Nephron (organoid): ENCODE measurements around the gene MRAP2.

Source experiments
- H3K27ac Mint-ChIP-seq, 3 experiments: 2 replicates each; pipeline ENCODE4 v1.8.0; 2020; ENCODE audit warnings: mixed read lengths in 3 of 3, mild to moderate bottlenecking in 2 of 3, moderate library complexity in 1 of 3
- H3K27me3 Mint-ChIP-seq: 2 replicates; pipeline ENCODE4 v1.8.0; 2021; ENCODE audit warnings: low read depth, mild to moderate bottlenecking, moderate library complexity, mixed read lengths
- H3K36me3 Mint-ChIP-seq: 2 replicates; pipeline ENCODE4 v1.8.0; 2020; ENCODE audit warnings: low read depth, mixed read lengths
- H3K4me1 Mint-ChIP-seq: 2 replicates; pipeline ENCODE4 v1.8.0; 2020; ENCODE audit warnings: mixed read lengths
- H3K4me3 Mint-ChIP-seq, 3 experiments: 2 replicates each; pipeline ENCODE4 v1.8.0; 2020; ENCODE audit warnings: mild to moderate bottlenecking in 3 of 3, mixed read lengths in 3 of 3, moderate library complexity in 2 of 3
- H3K9me3 Mint-ChIP-seq: 2 replicates; pipeline ENCODE4 v1.8.0; 2020; ENCODE audit warnings: mixed read lengths
- CTCF ChIP-seq, 3 experiments: fragments of 200-600 bp; sonication (generic); IDR thresholded peaks; one replicate each; pipeline ENCODE4 v1.5.0; 2021; ENCODE audit warnings: antibody characterized with exemption in 3 of 3; ENCODE audit not compliant: unreplicated experiment in 3 of 3

The MRAP2 gene

GRCh38 chr6:84033523-84034451 is at the start of gene MRAP2:
Gene MRAP2, plus strand, starts transcription at chr6:84033772. Its CDS starts 21,547 bp downstream, at chr6:84055319.
- no peak for TF ChIP-seq CTCF (IDR thresholded peaks at IDR 0.05; ENCODE audit: unreplicated experiment in 3 of 3)
- Mint-ChIP-seq H3K27me3 (peaks cover 26% of the 10 kb centered on the region), H3K4me3 (peak within 1 kb of the TSS; percentile 83 to 86 (median 86)), H3K4me1 (peaks cover 23% of the 10 kb centered on the region), H3K27ac (peak within 1 kb of the TSS in 1 of 3 experiments; percentile 8), H3K36me3 (peaks cover 3% of the 10 kb centered on the region), H3K9me3 (peaks cover 2% of the 10 kb centered on the region)

- no peak overlapping the region for H3K4me3 Mint-ChIP-seq
- TF ChIP-seq CTCF (IDR thresholded peaks at IDR 0.05; ENCODE audit: unreplicated experiment in 3 of 3): no peak
- H3K4me1 Mint-ChIP-seq: no peaks in the 10 kb centered on the region
- no peak overlapping the region for H3K27ac Mint-ChIP-seq
- H3K36me3 Mint-ChIP-seq: no peaks in the 10 kb centered on the region
- no peaks in the 10 kb centered on the region for H3K27me3 Mint-ChIP-seq
- no peaks in the 10 kb centered on the region for H3K9me3 Mint-ChIP-seq
These were observed 49.2 kb upstream of the MRAP2 start for GRCh38 chr6:83984411-83984810.

GRCh38 chr6:83985308-83985713 is 48.3 kb upstream of the MRAP2 start:
- H3K4me1 Mint-ChIP-seq: no peaks in the 10 kb centered on the region
- no peak overlapping the region for H3K4me3 Mint-ChIP-seq
- no peak overlapping the region for H3K27ac Mint-ChIP-seq
- no peaks in the 10 kb centered on the region for H3K36me3 Mint-ChIP-seq
- TF ChIP-seq CTCF (IDR thresholded peaks at IDR 0.05; ENCODE audit: unreplicated experiment in 3 of 3): no peak
- no peaks in the 10 kb centered on the region for H3K27me3 Mint-ChIP-seq
- no peaks in the 10 kb centered on the region for H3K9me3 Mint-ChIP-seq

GRCh38 chr6:83985715-83986114 is 47.9 kb upstream of the MRAP2 start:
- TF ChIP-seq CTCF (IDR thresholded peaks at IDR 0.05; ENCODE audit: unreplicated experiment in 3 of 3): no peak
- Mint-ChIP-seq H3K27ac (no peak overlapping the region), H3K9me3 (no peaks in the 10 kb centered on the region), H3K36me3 (no peaks in the 10 kb centered on the region), H3K4me3 (no peak overlapping the region), H3K27me3 (no peaks in the 10 kb centered on the region), H3K4me1 (no peaks in the 10 kb centered on the region)

- Mint-ChIP-seq H3K36me3 (no peaks in the 10 kb centered on the region), H3K4me3 (no peak overlapping the region), H3K27ac (no peak overlapping the region), H3K9me3 (peaks cover 5% of the 10 kb centered on the region), H3K27me3 (no peaks in the 10 kb centered on the region), H3K4me1 (no peaks in the 10 kb centered on the region)
- no peak for TF ChIP-seq CTCF (IDR thresholded peaks at IDR 0.05; ENCODE audit: unreplicated experiment in 3 of 3)
These were observed 35.5 kb upstream of the MRAP2 start for GRCh38 chr6:83998021-83998584.
